Endothelial cell (in vitro differentiated cells): ENCODE results near the gene LMO7. TPM values are rescaled to one million over a fixed set of nuclear protein-coding genes. Genes with fewer than 3 reads are reported as not detected.

Experiments
- DNase-seq: peaks from one replicate; pipeline ENCODE4 v3.0.0; 2021; ENCODE audit warnings: low spot score
- H3K27ac Mint-ChIP-seq: one replicate; pipeline ENCODE4 v1.8.0; 2021; ENCODE audit warnings: mixed read lengths, inconsistent platforms; ENCODE audit not compliant: unreplicated experiment
- H3K27me3 Mint-ChIP-seq: one replicate; pipeline ENCODE4 v1.8.0; 2021; ENCODE audit warnings: mild to moderate bottlenecking, moderate library complexity, mixed read lengths, inconsistent platforms; ENCODE audit not compliant: unreplicated experiment
- H3K36me3 Mint-ChIP-seq: one replicate; pipeline ENCODE4 v1.8.0; 2021; ENCODE audit warnings: mild to moderate bottlenecking, low read depth, mixed read lengths, inconsistent platforms; ENCODE audit not compliant: unreplicated experiment
- H3K4me1 Mint-ChIP-seq: one replicate; pipeline ENCODE4 v1.8.0; 2021; ENCODE audit warnings: mild to moderate bottlenecking, mixed read lengths, inconsistent platforms; ENCODE audit not compliant: unreplicated experiment
- H3K4me3 Mint-ChIP-seq: one replicate; pipeline ENCODE4 v1.8.0; 2021; ENCODE audit warnings: mild to moderate bottlenecking, mixed read lengths, inconsistent platforms; ENCODE audit not compliant: unreplicated experiment
- H3K9me3 Mint-ChIP-seq: one replicate; pipeline ENCODE4 v1.8.0; 2021; ENCODE audit warnings: mixed read lengths, inconsistent platforms; ENCODE audit not compliant: unreplicated experiment
- CTCF ChIP-seq: fragments of 200-600 bp; sonication (generic); IDR thresholded peaks from one replicate; pipeline ENCODE4 v1.5.0; 2021; ENCODE audit warnings: antibody characterized with exemption; ENCODE audit not compliant: unreplicated experiment
- total RNA-seq: library from RNA; stranded (reverse); fragmentation: NEBNext Ultra II Directional; extraction: Animal tissue kit (Norgen Biotek cat#: 25700); gene quantifications from one replicate; pipeline ENCODE4 v1.2.1, GENCODE V29; 2021; ENCODE audit not compliant: unreplicated experiment

The LMO7 gene
- total RNA-seq, 1 donor from 2014 or later, result 5.7 TPM

- H3K9me3 Mint-ChIP-seq, result no peaks in the 10 kb centered on the region
- no peak overlapping the region for H3K4me3 Mint-ChIP-seq
- H3K27ac Mint-ChIP-seq, result no peak overlapping the region
- H3K4me1 Mint-ChIP-seq, result no peaks in the 10 kb centered on the region
- no peaks in the 10 kb centered on the region for H3K27me3 Mint-ChIP-seq
- DNase-seq, result no peak
- no peaks in the 10 kb centered on the region for H3K36me3 Mint-ChIP-seq
- no peak for TF ChIP-seq CTCF
Observed at GRCh38 chr13:75875450-75875849, 239.3 kb downstream of the LMO7 start.

- Mint-ChIP-seq H3K4me3 (no peak overlapping the region), H3K27me3 (no peaks in the 10 kb centered on the region), H3K9me3 (no peaks in the 10 kb centered on the region), H3K27ac (no peak overlapping the region), H3K36me3 (no peaks in the 10 kb centered on the region), H3K4me1 (no peaks in the 10 kb centered on the region)
- peak; percentile 91 for TF ChIP-seq CTCF
- DNase-seq, result peak; percentile 56
Observed at GRCh38 chr13:75876142-75877050, 240.3 kb downstream of the LMO7 start.

GRCh38 chr13:75877071-75877470, 240.9 kb downstream of the LMO7 start:
- Mint-ChIP-seq H3K4me3 (no peak overlapping the region), H3K27me3 (no peaks in the 10 kb centered on the region), H3K36me3 (no peaks in the 10 kb centered on the region), H3K4me1 (no peaks in the 10 kb centered on the region), H3K9me3 (no peaks in the 10 kb centered on the region), H3K27ac (no peak overlapping the region)
- no peak for DNase-seq
- no peak for TF ChIP-seq CTCF

GRCh38 chr13:75879656-75880055, 243.5 kb downstream of the LMO7 start:
- Mint-ChIP-seq H3K9me3 (no peaks in the 10 kb centered on the region), H3K4me3 (no peak overlapping the region), H3K36me3 (no peaks in the 10 kb centered on the region), H3K4me1 (no peaks in the 10 kb centered on the region), H3K27me3 (no peaks in the 10 kb centered on the region), H3K27ac (no peak overlapping the region)
- DNase-seq, result no peak
- TF ChIP-seq CTCF, result no peak

- no peaks in the 10 kb centered on the region for H3K4me1 Mint-ChIP-seq
- no peaks in the 10 kb centered on the region for H3K36me3 Mint-ChIP-seq
- no peaks in the 10 kb centered on the region for H3K9me3 Mint-ChIP-seq
- H3K27ac Mint-ChIP-seq, result no peak overlapping the region
- H3K27me3 Mint-ChIP-seq, result peaks cover under 1% of the 10 kb centered on the region
- no peak for DNase-seq
- no peak for TF ChIP-seq CTCF
- no peak overlapping the region for H3K4me3 Mint-ChIP-seq
Observed at GRCh38 chr13:75881109-75881775, 245.1 kb downstream of the LMO7 start.
